NCI-H82 (cell line): ENCODE measurements around the gene SHF.
A peak's percentile ranks its signal among the peaks of the same experiment; 100 is the strongest.

Source experiments
- DNase-seq: peaks from one replicate; lab custom pipeline; 2025; lab: John Stamatoyannopoulos, UW

Gene SHF

GRCh38 chr15:45199136-45199810 is 11.5 kb upstream of the SHF start:
- peak; percentile 62 for DNase-seq

GRCh38 chr15:45198337-45199135 is 10.8 kb upstream of the SHF start:
- peak; percentile 95 for DNase-seq

- no peak for DNase-seq
Observed at GRCh38 chr15:45197512-45197911, 9.7 kb upstream of the SHF start.

GRCh38 chr15:45187578-45187893 is 230 bp downstream of the SHF start:
- DNase-seq = peak; percentile 37

- DNase-seq = peak; percentile 48
Observed at GRCh38 chr15:45186771-45187577, 792 bp downstream of the SHF start.

- peak; percentile 48 for DNase-seq
Observed at GRCh38 chr15:45185903-45186770, 1.6 kb downstream of the SHF start.

GRCh38 chr15:45185069-45185779 is 2.5 kb downstream of the SHF start:
- peak; percentile 45 for DNase-seq

- peak; percentile 78 for DNase-seq
Observed at GRCh38 chr15:45184562-45185041, 3.2 kb downstream of the SHF start.

- peak; percentile 89 for DNase-seq
Observed at GRCh38 chr15:45183511-45183910, 4.3 kb downstream of the SHF start.

GRCh38 chr15:45182996-45183395 is 4.8 kb downstream of the SHF start:
- DNase-seq = peak; percentile 18

GRCh38 chr15:45181491-45182285 is 6.1 kb downstream of the SHF start:
- peak; percentile 96 for DNase-seq

- no peak for DNase-seq
Observed at GRCh38 chr15:45180648-45181436, 6.9 kb downstream of the SHF start.

- DNase-seq = no peak
Observed at GRCh38 chr15:45180201-45180600, 7.6 kb downstream of the SHF start.

- DNase-seq = peak; percentile 35
Observed at GRCh38 chr15:45179221-45179985, 8.4 kb downstream of the SHF start.

GRCh38 chr15:45177285-45177684 is 10.5 kb downstream of the SHF start:
- DNase-seq = no peak

GRCh38 chr15:45174577-45174976 is 13.2 kb downstream of the SHF start:
- no peak for DNase-seq

GRCh38 chr15:45174069-45174468 is 13.7 kb downstream of the SHF start:
- DNase-seq = peak; percentile 70

- no peak for DNase-seq
Observed at GRCh38 chr15:45171912-45172311, 15.9 kb downstream of the SHF start.
